Skin epidermis (tissue), 12 donors: ENCODE results near the gene MAP6.

Source experiments
- H3K27ac ChIP-seq, 21 experiments: fragments of 200-600 bp; sonication (generic) in 11 of 21; one replicate each; pipeline ENCODE4 v1.5.0; 2020; ENCODE audit warnings: mild to moderate bottlenecking in 3 of 21, inconsistent platforms in 2 of 21, moderate library complexity in 2 of 21
- H3K4me3 ChIP-seq, 7 experiments: fragments of 200-600 bp; sonication (generic) in 2 of 7; one replicate each; pipeline ENCODE4 v1.5.0; 2020; ENCODE audit warnings: inconsistent platforms in 2 of 7, mild to moderate bottlenecking in 2 of 7, moderate library complexity in 1 of 7

Gene MAP6

GRCh38 chr11:75538150-75538942 lies 130.5 kb downstream of the MAP6 start:
- Histone ChIP-seq H3K4me3 (no peak overlapping the region), H3K27ac (no peak overlapping the region)

GRCh38 chr11:75537740-75538139 lies 131.1 kb downstream of the MAP6 start:
- H3K4me3 ChIP-seq = no peak overlapping the region
- no peak overlapping the region for H3K27ac ChIP-seq
